GM12878 (cell line): ENCODE data around the gene AGPAT2. TPM values are rescaled to one million over a fixed set of nuclear protein-coding genes. Genes with fewer than 3 reads are reported as not detected.

Experiments
- ATAC-seq: fragments of 200-7000 bp; cut with Tn5 transposase; 3 replicates; pipeline ENCODE4 v1.9.1; 2020; ENCODE audit warnings: mild to moderate bottlenecking, moderate library complexity
- BruUV-seq: library from RNA; stranded (reverse); fragments of 400-500 nt; replicated peaks from 2 replicates; lab custom pipeline; 2021; lab: Mats Ljungman, UMichigan
- CTCF ChIA-PET: fragments of 300-600 bp; sonication (Branson Sonifier 250); formaldehyde crosslinking; extraction: SDS; loops from one replicate; lab custom pipeline; 2021; ENCODE audit warnings: inconsistent platforms; lab: Yijun Ruan, JAX
- POLR2A ChIA-PET: fragments of 350-600 bp; formaldehyde crosslinking; extraction: SDS; loops from one replicate; lab custom pipeline; 2021; ENCODE audit warnings: inconsistent platforms; lab: Charles Lee
- RAD21 ChIA-PET: fragments of 300-600 bp; sonication (Branson Sonifier 250); formaldehyde crosslinking; loops from one replicate; lab custom pipeline; 2023; ENCODE audit warnings: antibody characterized with exemption; ENCODE audit not compliant: unreplicated experiment; lab: Charles Lee
- SMC1A ChIA-PET: fragments of 300-600 bp; sonication (Branson Sonifier 250); formaldehyde crosslinking; loops from one replicate; lab custom pipeline; 2023; ENCODE audit not compliant: unreplicated experiment, uncharacterized antibody; lab: Charles Lee
- DNase-seq: peaks from one replicate; pipeline ENCODE4 v3.0.0-alpha.2; 2011; ENCODE audit warnings: low read depth, low spot score
- FAIRE-seq: peaks from 3 replicates; lab custom pipeline; 2011; peaks lifted over from hg19 to GRCh38; lab: Jason Lieb, UNC
- H2AFZ ChIP-seq: 2 replicates; pipeline ENCODE4 v1.6.0; 2011; ENCODE audit warnings: low read depth, low read length, control low read depth; ENCODE audit not compliant: control insufficient read depth
- H3K27ac ChIP-seq: 2 replicates; pipeline ENCODE4 v1.5.1; 2011; ENCODE audit warnings: control low read depth; ENCODE audit not compliant: control insufficient read depth, insufficient read depth
- H3K27me3 ChIP-seq, 2 experiments: replicated peaks in 1 of 2; 2 replicates each; pipeline versions ENCODE4 v1.6.0 to v1.6.1; 2011; ENCODE audit warnings: low read length in 1 of 2; ENCODE audit not compliant: control insufficient read depth in 2 of 2, insufficient read depth in 2 of 2
- H3K36me3 ChIP-seq, 2 experiments: 2 replicates each; pipeline ENCODE4 v1.5.1; 2011; ENCODE audit warnings: low read length in 1 of 2; ENCODE audit not compliant: control insufficient read depth in 2 of 2, insufficient read depth in 2 of 2
- H3K4me1 ChIP-seq: 2 replicates; pipeline ENCODE4 v1.6.1; 2011; ENCODE audit warnings: mild to moderate bottlenecking, low read length, moderate library complexity, mixed read lengths; ENCODE audit not compliant: control insufficient read depth, insufficient read depth
- H3K4me2 ChIP-seq: 2 replicates; pipeline ENCODE4 v1.6.0; 2011; ENCODE audit warnings: control low read depth; ENCODE audit not compliant: control insufficient read depth, insufficient read depth
- H3K4me3 ChIP-seq: fragments of 200-600 bp; sonication (generic); 2 replicates; pipeline ENCODE4 v1.5.1; 2016
- H3K79me2 ChIP-seq: 2 replicates; pipeline ENCODE4 v1.6.0; 2011; ENCODE audit warnings: low read length; ENCODE audit not compliant: control insufficient read depth, insufficient read depth
- H3K9ac ChIP-seq: 2 replicates; pipeline ENCODE4 v1.8.0; 2011; ENCODE audit warnings: low read length, control low read depth, mixed read lengths; ENCODE audit not compliant: control insufficient read depth, insufficient read depth
- H3K9me3 ChIP-seq: replicated peaks from 3 replicates; pipeline ENCODE4 v1.5.1; 2011; ENCODE audit warnings: mild to moderate bottlenecking, low read length; ENCODE audit not compliant: control insufficient read depth, insufficient read depth
- H4K20me1 ChIP-seq: 2 replicates; pipeline ENCODE4 v1.6.0; 2011; ENCODE audit not compliant: control insufficient read depth, insufficient read depth
- CREB1 ChIP-seq: IDR thresholded peaks from 2 replicates; pipeline ENCODE4 v1.6.1; 2012; ENCODE audit warnings: low read depth, mild to moderate bottlenecking, inconsistent platforms
- HCFC1 ChIP-seq: fragments of 150-350 bp; IDR thresholded peaks from 2 replicates; pipeline ENCODE4 v1.6.1; 2014; ENCODE audit warnings: low read length
- IRF4 ChIP-seq: IDR thresholded peaks from 2 replicates; pipeline ENCODE4 v1.6.1; 2011; ENCODE audit warnings: low read depth, low read length
- LARP7 ChIP-seq: fragments of 450-650 bp; IDR thresholded peaks from 2 replicates; pipeline ENCODE4 v1.6.1; 2017; ENCODE audit warnings: mild to moderate bottlenecking
- NBN ChIP-seq: fragments of 450-650 bp; IDR thresholded peaks from 2 replicates; pipeline ENCODE4 v1.6.1; 2016
- NR2F1 ChIP-seq: fragments of 450-650 bp; conservative IDR thresholded peaks from 2 replicates; pipeline ENCODE4 v1.6.1; 2017; ENCODE audit warnings: mild to moderate bottlenecking
- PAX5 ChIP-seq: IDR thresholded peaks from 2 replicates; pipeline ENCODE4 v1.6.1; 2011; ENCODE audit warnings: low read depth, low read length, borderline replicate concordance
- SUPT20H ChIP-seq: IDR thresholded peaks from 2 replicates; pipeline ENCODE4 v1.6.1; 2011; ENCODE audit warnings: low read depth, mild to moderate bottlenecking, low read length, moderate library complexity, borderline replicate concordance; ENCODE audit not compliant: control insufficient read depth
- ZBED1 ChIP-seq: IDR thresholded peaks from 2 replicates; pipeline ENCODE4 v1.6.1; 2016; ENCODE audit warnings: borderline replicate concordance
- ZZZ3 ChIP-seq: IDR thresholded peaks from 2 replicates; pipeline ENCODE4 v1.6.1; 2011; ENCODE audit warnings: low read depth; ENCODE audit not compliant: control insufficient read depth, insufficient read length
- WGBS: methylation state at CpG from one replicate; pipeline ENCODE4 v1.1.6; 2016; ENCODE audit warnings: low lambda C conversion rate; ENCODE audit not compliant: insufficient replicate concordance, insufficient coverage; ENCODE audit errors: missing lambda C conversion rate; 5-methylcytosine and 5-hydroxymethylcytosine counted together
- in situ Hi-C: fragments of 300-500 bp; cut with MboI; formaldehyde crosslinking; loops from 9 replicates; pipeline ENCODE4 v1.14.3; 2018; ENCODE audit warnings: mixed read lengths
- intact Hi-C: fragments of 100-400 bp; cut with micrococcal nuclease; formaldehyde crosslinking; loops from one replicate; pipeline ENCODE4 v1.14.2; 2022; ENCODE audit not compliant: unreplicated experiment
- polyA plus RNA-seq, 11 experiments: library from polyadenylated mRNA; depleted of rRNA in 4 of 11; unstranded in 6 of 11; stranded (reverse) in 5 of 11; fragments of >200 nt; fragmentation: Nextera tagmentation in 4 of 11; fragmentation: Illumina TruSeq in 1 of 11; extraction: Ambion mirVana in 4 of 11; extraction: Trizol in 1 of 11; gene quantifications; 1 replicate in 1 of 11; 2 replicates in 10 of 11; pipeline versions ENCODE4 v1.2.1 to v1.2.3, GENCODE V29; 2011 to 2016; ENCODE audit warnings: inconsistent platforms in 2 of 11, missing spikeins in 2 of 11, low read depth in 1 of 11
- total RNA-seq, 4 experiments: library from RNA; depleted of rRNA in 3 of 4; stranded (reverse); fragments of >200 nt in 3 of 4; fragmentation: Illumina TruSeq in 1 of 4; extraction: Trizol in 1 of 4; gene quantifications; 2 replicates each; pipeline versions ENCODE4 v1.2.1 to v1.2.3, GENCODE V29; 2013 to 2021
- TF ChIP-seq, protein P1 (sequence below): IDR thresholded peaks from 2 replicates; pipeline ENCODE4 v1.6.1; 2011; ENCODE audit warnings: low read depth, mild to moderate bottlenecking, low read length, moderate library complexity, borderline replicate concordance; ENCODE audit errors: extremely low read depth
- TF ChIP-seq, protein P2 (sequence below): fragments of 450-650 bp; IDR thresholded peaks from 2 replicates; pipeline ENCODE4 v1.6.1; 2017; ENCODE audit warnings: mild to moderate bottlenecking, moderate library complexity
- TF ChIP-seq, protein P3 (sequence below): fragments of 450-650 bp; IDR thresholded peaks from 2 replicates; pipeline ENCODE4 v1.6.1; 2017; ENCODE audit warnings: mild to moderate bottlenecking, moderate library complexity

The AGPAT2 gene
- total and polyA plus RNA-seq, 10 of the 15 experiments (the other 5 are each of a cell fraction or from before 2014, with no cell fraction given) = 0.10 to 28.5 (median 18.2) TPM

DNA sequence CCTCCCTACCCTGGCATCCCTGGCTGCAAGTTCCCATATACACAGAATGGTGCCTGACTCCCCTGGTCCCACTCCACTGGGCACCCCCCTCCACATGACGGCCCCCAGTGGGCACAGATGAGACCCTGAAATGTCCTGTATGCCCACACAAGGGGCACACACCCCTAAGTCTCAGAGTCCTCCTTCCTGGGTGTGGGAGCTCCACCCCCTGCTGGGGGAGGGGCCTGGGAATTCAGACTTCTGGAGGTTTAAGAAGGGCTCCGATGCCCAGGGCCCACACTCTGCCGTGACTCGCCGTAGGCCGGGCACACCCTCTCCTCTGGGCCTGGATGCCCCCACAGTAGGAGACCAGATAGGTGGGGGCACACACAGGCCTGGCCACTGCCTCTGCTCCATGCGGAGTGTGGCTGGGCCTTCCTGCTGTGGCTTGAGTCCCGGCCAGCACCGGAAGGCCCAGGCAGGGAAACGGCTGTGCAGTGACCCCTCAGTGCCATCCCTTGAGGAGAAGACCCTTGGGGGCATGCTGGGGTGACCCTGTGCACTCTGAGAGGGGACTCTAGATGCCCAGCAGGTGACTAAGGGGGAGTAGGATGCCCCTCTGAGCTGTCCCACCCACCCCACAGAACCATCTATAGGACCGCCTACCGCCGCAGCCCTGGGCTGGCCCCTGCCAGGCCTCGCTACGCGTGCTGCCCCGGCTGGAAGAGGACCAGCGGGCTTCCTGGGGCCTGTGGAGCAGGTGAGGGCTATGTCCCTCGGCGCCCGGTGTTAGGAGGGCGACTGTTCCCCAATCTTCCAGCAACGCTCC is 18.1 kb downstream of the AGPAT2 start:
- WGBS = 45% methylated on average over 23 of the region's 23 CpGs
- no peaks in the 10 kb centered on the region; a peak in 1 of 4 replicates for H3K36me3 ChIP-seq
- intact Hi-C loops (no loop called here), in situ Hi-C loops (no loop called here)
- no peak overlapping the region for H3K4me3 ChIP-seq
- no peak overlapping the region for H3K27ac ChIP-seq
- ChIA-PET RAD21 (no interaction called here), SMC1A (no interaction called here), POLR2A (no interaction called here), CTCF (interaction anchor here (0.6 kb wide), 1 partner anchor 34 kb away, joined by 3 read pairs; no protein-coding TSS in a partner anchor)
- no peaks in the 10 kb centered on the region for H3K9me3 ChIP-seq
- peaks cover 2 to 4% of the 10 kb centered on the region in 2 experiments; a peak in 3 of 4 replicates for H3K27me3 ChIP-seq
- no TSS peak for BruUV-seq
- H3K9ac ChIP-seq = no peak overlapping the region
- no peaks in the 10 kb centered on the region for H4K20me1 ChIP-seq
- no peak for DNase-seq
- no peak overlapping the region for H3K4me2 ChIP-seq
- H3K79me2 ChIP-seq = no peaks in the 10 kb centered on the region
- ATAC-seq = peak; percentile 9; the same call in 1 of the 3 replicates
- H3K4me1 ChIP-seq = no peaks in the 10 kb centered on the region
- H2AFZ ChIP-seq = no peak overlapping the region
- TF ChIP-seq PAX5 (no peak), ZZZ3 (no peak), LARP7 (no peak), IRF4 (no peak), ZBED1 (no peak), SUPT20H (no peak), NBN (no peak), NR2F1 (no peak), CREB1 (no peak), HCFC1 (no peak)
- TF ChIP-seq, protein P1, sequence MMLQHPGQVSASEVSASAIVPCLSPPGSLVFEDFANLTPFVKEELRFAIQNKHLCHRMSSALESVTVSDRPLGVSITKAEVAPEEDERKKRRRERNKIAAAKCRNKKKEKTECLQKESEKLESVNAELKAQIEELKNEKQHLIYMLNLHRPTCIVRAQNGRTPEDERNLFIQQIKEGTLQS = no peak
- TF ChIP-seq, protein P2, sequence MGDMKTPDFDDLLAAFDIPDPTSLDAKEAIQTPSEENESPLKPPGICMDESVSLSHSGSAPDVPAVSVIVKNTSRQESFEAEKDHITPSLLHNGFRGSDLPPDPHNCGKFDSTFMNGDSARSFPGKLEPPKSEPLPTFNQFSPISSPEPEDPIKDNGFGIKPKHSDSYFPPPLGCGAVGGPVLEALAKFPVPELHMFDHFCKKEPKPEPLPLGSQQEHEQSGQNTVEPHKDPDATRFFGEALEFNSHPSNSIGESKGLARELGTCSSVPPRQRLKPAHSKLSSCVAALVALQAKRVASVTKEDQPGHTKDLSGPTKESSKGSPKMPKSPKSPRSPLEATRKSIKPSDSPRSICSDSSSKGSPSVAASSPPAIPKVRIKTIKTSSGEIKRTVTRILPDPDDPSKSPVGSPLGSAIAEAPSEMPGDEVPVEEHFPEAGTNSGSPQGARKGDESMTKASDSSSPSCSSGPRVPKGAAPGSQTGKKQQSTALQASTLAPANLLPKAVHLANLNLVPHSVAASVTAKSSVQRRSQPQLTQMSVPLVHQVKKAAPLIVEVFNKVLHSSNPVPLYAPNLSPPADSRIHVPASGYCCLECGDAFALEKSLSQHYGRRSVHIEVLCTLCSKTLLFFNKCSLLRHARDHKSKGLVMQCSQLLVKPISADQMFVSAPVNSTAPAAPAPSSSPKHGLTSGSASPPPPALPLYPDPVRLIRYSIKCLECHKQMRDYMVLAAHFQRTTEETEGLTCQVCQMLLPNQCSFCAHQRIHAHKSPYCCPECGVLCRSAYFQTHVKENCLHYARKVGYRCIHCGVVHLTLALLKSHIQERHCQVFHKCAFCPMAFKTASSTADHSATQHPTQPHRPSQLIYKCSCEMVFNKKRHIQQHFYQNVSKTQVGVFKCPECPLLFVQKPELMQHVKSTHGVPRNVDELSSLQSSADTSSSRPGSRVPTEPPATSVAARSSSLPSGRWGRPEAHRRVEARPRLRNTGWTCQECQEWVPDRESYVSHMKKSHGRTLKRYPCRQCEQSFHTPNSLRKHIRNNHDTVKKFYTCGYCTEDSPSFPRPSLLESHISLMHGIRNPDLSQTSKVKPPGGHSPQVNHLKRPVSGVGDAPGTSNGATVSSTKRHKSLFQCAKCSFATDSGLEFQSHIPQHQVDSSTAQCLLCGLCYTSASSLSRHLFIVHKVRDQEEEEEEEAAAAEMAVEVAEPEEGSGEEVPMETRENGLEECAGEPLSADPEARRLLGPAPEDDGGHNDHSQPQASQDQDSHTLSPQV = no peak
- TF ChIP-seq, protein P3, sequence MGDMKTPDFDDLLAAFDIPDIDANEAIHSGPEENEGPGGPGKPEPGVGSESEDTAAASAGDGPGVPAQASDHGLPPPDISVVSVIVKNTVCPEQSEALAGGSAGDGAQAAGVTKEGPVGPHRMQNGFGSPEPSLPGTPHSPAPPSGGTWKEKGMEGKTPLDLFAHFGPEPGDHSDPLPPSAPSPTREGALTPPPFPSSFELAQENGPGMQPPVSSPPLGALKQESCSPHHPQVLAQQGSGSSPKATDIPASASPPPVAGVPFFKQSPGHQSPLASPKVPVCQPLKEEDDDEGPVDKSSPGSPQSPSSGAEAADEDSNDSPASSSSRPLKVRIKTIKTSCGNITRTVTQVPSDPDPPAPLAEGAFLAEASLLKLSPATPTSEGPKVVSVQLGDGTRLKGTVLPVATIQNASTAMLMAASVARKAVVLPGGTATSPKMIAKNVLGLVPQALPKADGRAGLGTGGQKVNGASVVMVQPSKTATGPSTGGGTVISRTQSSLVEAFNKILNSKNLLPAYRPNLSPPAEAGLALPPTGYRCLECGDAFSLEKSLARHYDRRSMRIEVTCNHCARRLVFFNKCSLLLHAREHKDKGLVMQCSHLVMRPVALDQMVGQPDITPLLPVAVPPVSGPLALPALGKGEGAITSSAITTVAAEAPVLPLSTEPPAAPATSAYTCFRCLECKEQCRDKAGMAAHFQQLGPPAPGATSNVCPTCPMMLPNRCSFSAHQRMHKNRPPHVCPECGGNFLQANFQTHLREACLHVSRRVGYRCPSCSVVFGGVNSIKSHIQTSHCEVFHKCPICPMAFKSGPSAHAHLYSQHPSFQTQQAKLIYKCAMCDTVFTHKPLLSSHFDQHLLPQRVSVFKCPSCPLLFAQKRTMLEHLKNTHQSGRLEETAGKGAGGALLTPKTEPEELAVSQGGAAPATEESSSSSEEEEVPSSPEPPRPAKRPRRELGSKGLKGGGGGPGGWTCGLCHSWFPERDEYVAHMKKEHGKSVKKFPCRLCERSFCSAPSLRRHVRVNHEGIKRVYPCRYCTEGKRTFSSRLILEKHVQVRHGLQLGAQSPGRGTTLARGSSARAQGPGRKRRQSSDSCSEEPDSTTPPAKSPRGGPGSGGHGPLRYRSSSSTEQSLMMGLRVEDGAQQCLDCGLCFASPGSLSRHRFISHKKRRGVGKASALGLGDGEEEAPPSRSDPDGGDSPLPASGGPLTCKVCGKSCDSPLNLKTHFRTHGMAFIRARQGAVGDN = no peak
- TF ChIP-seq, all 136 proteins: peak for 0
- no peak for FAIRE-seq
